ENCODE data around the gene ZNF318. TPM values are rescaled to one million over a fixed set of nuclear protein-coding genes. Genes with fewer than 3 reads are reported as not detected.

The ZNF318 gene
- total and polyA plus RNA-seq, 10 of the 15 experiments (the other 5 are each of a cell fraction or from before 2014, with no cell fraction given), result 3.4 to 79.8 (median 13.7) TPM

GRCh38 chr6:43301081-43301870, 68.2 kb downstream of the ZNF318 start:
- H3K9ac ChIP-seq (ENCODE audit: control insufficient read depth, insufficient read depth, low read length), result no peak overlapping the region
- no peaks in the 10 kb centered on the region for H3K4me1 ChIP-seq (ENCODE audit: control insufficient read depth, insufficient read depth, low read length)
- H4K20me1 ChIP-seq (ENCODE audit: control insufficient read depth, insufficient read depth), result no peaks in the 10 kb centered on the region
- no TSS peak for BruUV-seq (replicated peaks)
- ATAC-seq, result no peak
- intact Hi-C loops (cut with micrococcal nuclease; ENCODE audit: unreplicated experiment) (no loop called here), in situ Hi-C loops (cut with MboI) (no loop called here)
- no peak for FAIRE-seq
- DNase-seq (ENCODE audit: low read depth, low spot score), result no peak
- TF ChIP-seq CTCF (IDR thresholded peaks at IDR 0.05 in 2 of 3, conservative IDR thresholded peaks at IDR 0.05 in 1 of 3; ENCODE audit: control insufficient read depth in 2 of 3, extremely low read depth in 1 of 3, insufficient read depth in 1 of 3, low read depth in 3 of 3, low read length in 3 of 3) (no peak), ATF3 (IDR thresholded peaks at IDR 0.05; ENCODE audit: borderline replicate concordance, extremely low read depth, low read depth, low read length) (no peak), IKZF1 (conservative IDR thresholded peaks at IDR 0.05) (no peak), REST (IDR thresholded peaks at IDR 0.05; ENCODE audit: low read depth, low read length) (no peak), YY1 (IDR thresholded peaks at IDR 0.05; ENCODE audit: low read depth, low read length) (no peak)
- no peaks in the 10 kb centered on the region for H3K9me3 ChIP-seq (replicated peaks; ENCODE audit: control insufficient read depth, insufficient read depth, low read length)
- no peaks in the 10 kb centered on the region for H3K79me2 ChIP-seq (ENCODE audit: control insufficient read depth, insufficient read depth, low read length)
- H3K36me3 ChIP-seq (ENCODE audit: control insufficient read depth in 2 of 2, insufficient read depth in 2 of 2, low read length in 1 of 2), result no peaks in the 10 kb centered on the region
- H3K4me2 ChIP-seq (ENCODE audit: control insufficient read depth, insufficient read depth), result no peak overlapping the region
- RAD21 ChIA-PET (ENCODE audit: unreplicated experiment), result no interaction called here
- no peak overlapping the region for H3K27ac ChIP-seq (ENCODE audit: control insufficient read depth, insufficient read depth)
- 79% methylated on average over 15 of the region's 15 CpGs for WGBS (ENCODE audit: insufficient coverage, insufficient replicate concordance, low lambda C conversion rate, missing lambda C conversion rate)
- SMC1A ChIA-PET (ENCODE audit: uncharacterized antibody, unreplicated experiment), result interaction anchor here (0.6 kb wide), 1 partner anchor 8 kb away, joined by 4 read pairs; the partner anchor contains the start of gene CRIP3
- CTCF ChIA-PET, result interaction anchor here (1.0 kb wide), 1 partner anchor 54 kb away, joined by 3 read pairs; no protein-coding TSS in a partner anchor
- no peak overlapping the region for H3K4me3 ChIP-seq
- H2AFZ ChIP-seq (ENCODE audit: control insufficient read depth, low read depth, low read length), result no peak overlapping the region
- POLR2A ChIA-PET, result interaction anchor here (0.6 kb wide), 1 partner anchor 182 kb away, joined by 4 read pairs; no protein-coding TSS in a partner anchor
- no peaks in the 10 kb centered on the region for H3K27me3 ChIP-seq (replicated peaks in 1 of 2; ENCODE audit: control insufficient read depth in 2 of 2, insufficient read depth in 2 of 2, low read length in 1 of 2)
